Spleen (tissue), 7 donors: Measurements from ENCODE around the gene BOLL.

Experiments used
- POLR2AphosphoS5 ChIP-seq, 3 donors: sonication (generic); formaldehyde crosslinking; IDR thresholded peaks; one replicate each; pipeline ENCODE4 v1.5.1; 2017; ENCODE audit warnings: antibody characterized with exemption in 3 of 3
- TF ChIP-seq, protein P1 (sequence below), 11 experiments: fragments of 200-600 bp in 7 of 11; fragments of 450-650 bp in 4 of 11; sonication (generic) in 4 of 11; IDR thresholded peaks in 8 of 11; conservative IDR thresholded peaks in 3 of 11; 1 replicate in 7 of 11; 2 replicates in 4 of 11; pipeline versions ENCODE4 v1.4.0 to v1.8.0; 2016 to 2021; ENCODE audit warnings: antibody characterized with exemption in 11 of 11, inconsistent platforms in 4 of 11, mild to moderate bottlenecking in 1 of 11
- donor health status: DM: no; HTN: no; CAD: no; lungs with moderate emphysema.
- donor health status: DM: no; HTN: no; CAD: no.
- donor health status: DM: no; HTN: no; CAD: no.

DNA sequence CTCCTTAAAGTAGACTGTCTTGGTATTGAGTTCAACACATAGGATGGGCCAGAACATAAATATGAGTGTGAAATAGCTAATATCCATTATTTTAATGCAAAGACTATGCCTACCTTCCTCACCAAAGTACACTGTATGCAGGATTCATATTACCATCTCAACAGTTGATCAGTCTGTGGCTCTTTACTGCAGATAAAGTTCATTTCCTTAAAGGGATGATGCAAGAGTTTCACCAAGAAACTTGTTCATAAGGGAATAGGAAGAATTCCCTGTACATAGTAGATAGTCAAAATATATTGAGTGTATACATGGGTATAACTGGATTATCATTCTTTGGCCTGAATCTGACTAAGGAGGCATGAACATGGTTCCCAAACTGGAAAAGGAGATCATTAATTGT is 44.9 kb downstream of the BOLL start:
- TF ChIP-seq, protein P1, sequence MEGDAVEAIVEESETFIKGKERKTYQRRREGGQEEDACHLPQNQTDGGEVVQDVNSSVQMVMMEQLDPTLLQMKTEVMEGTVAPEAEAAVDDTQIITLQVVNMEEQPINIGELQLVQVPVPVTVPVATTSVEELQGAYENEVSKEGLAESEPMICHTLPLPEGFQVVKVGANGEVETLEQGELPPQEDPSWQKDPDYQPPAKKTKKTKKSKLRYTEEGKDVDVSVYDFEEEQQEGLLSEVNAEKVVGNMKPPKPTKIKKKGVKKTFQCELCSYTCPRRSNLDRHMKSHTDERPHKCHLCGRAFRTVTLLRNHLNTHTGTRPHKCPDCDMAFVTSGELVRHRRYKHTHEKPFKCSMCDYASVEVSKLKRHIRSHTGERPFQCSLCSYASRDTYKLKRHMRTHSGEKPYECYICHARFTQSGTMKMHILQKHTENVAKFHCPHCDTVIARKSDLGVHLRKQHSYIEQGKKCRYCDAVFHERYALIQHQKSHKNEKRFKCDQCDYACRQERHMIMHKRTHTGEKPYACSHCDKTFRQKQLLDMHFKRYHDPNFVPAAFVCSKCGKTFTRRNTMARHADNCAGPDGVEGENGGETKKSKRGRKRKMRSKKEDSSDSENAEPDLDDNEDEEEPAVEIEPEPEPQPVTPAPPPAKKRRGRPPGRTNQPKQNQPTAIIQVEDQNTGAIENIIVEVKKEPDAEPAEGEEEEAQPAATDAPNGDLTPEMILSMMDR (IDR thresholded peaks at IDR 0.05 in 8 of 11, conservative IDR thresholded peaks at IDR 0.05 in 3 of 11): no peak
- no peak for TF ChIP-seq POLR2AphosphoS5 (IDR thresholded peaks at IDR 0.05)
